Tibial nerve (tissue), 3 donors: ENCODE measurements around the gene DNM3.

ENCODE experiments used
- CTCF ChIP-seq, 5 experiments: fragments of 200-600 bp in 3 of 5; fragments of 450-650 bp in 2 of 5; sonication (generic) in 3 of 5; IDR thresholded peaks; one replicate each; pipeline ENCODE4 v1.5.1; 2016 to 2019; ENCODE audit warnings: antibody characterized with exemption in 5 of 5, mild to moderate bottlenecking in 3 of 5, moderate library complexity in 2 of 5
- POLR2A ChIP-seq, 2 donors: fragments of 450-650 bp; IDR thresholded peaks; one replicate each; pipeline ENCODE4 v1.6.1; 2017; ENCODE audit warnings: antibody characterized with exemption in 2 of 2, mild to moderate bottlenecking in 2 of 2, moderate library complexity in 2 of 2

DNA sequence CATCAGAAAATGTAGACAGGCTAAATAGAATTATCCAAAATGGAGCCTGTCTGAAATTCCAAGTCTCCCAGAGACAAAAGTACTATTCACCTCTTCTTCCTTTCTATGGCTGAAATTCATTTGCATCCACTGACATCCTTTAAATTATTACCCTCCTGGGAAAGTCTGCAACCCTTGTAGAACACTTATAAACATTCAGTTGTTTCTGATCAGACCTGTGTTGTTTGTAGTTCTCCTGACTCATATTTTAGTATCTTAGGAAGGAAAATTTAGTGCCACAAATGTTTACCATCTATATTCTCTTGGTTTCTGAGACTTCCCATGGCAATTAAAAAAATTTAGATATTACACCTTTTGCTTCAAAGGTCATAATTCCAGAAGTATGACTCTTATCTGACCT, 509.6 kb downstream of the DNM3 start:
- TF ChIP-seq CTCF (IDR thresholded peaks at IDR 0.05) (no peak), POLR2A (IDR thresholded peaks at IDR 0.05) (no peak)
